ENCODE measurements around the gene FAM72A. TPM values are rescaled to one million over a fixed set of nuclear protein-coding genes. Genes with fewer than 3 reads are reported as not detected.
"Not testable (repeated sequence)": the region's sequence is repeated elsewhere in the genome, so short reads cannot be mapped to it uniquely, and the experiment has no call there.

Gene FAM72A
- total RNA-seq, 2 experiments from 2014 or later = 0.66 to 1.2 TPM

GRCh38 chr1:206234189-206234916 lies 31.7 kb upstream of the FAM72A start:
- H3K27me3 Mint-ChIP-seq; H3K27me3 ChIP-seq (ENCODE audit: control insufficient read depth in 1 of 2, insufficient read depth in 2 of 2, low read length in 2 of 2); DNase-seq; CTCF ChIA-PET; H3K4me3 Mint-ChIP-seq; H3K4me1 Mint-ChIP-seq (ENCODE audit: low read depth); H3K4me3 ChIP-seq (ENCODE audit: low read length); POLR2A ChIA-PET; H3K9me3 ChIP-seq (ENCODE audit: control insufficient read depth in 1 of 2, insufficient read depth in 1 of 2, low read length in 2 of 2); H3K36me3 Mint-ChIP-seq (ENCODE audit: low read depth); H3K4me1 ChIP-seq (ENCODE audit: insufficient read depth, low read length); H3K27ac Mint-ChIP-seq; H3K27ac ChIP-seq (ENCODE audit: low read depth in 1 of 2, low read length in 2 of 2); intact Hi-C loops (cut with DNase I, micrococcal nuclease); H3K36me3 ChIP-seq (ENCODE audit: insufficient read depth, low read length); ATAC-seq (ENCODE audit: poor library complexity); H3K9me3 Mint-ChIP-seq: not testable (repeated sequence)

DNA sequence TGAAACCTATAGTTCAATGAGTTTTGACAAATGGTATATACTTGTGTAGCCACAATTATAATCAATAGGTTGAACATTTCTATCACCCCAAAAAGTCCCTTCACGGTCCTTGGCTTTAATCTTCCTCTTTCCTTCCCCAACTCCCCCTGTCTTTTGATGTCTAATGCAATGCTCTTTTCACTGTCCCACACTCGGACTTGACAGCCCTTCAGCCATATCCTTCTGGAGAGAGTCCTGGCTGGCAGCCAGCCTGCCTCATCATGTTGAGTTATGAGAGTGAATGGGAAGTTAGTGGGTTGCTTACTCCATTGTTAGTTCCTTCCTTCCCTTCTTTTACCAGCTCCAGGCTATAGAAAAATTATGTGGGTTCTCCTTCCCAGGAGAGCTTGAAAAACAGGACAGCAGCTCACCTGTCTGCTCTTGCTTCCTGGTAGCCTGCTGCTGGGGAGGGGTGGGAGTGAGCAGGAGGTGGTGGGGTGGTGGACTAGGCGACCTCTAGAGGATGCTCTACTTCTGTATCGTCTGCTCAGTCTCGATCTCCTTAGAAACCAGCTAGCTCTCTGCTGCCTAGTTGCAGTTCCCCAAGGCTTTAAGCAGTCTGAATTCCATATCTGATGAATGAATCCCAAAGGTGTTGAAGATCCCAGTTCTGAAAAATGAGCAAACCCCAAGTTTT lies 30.5 kb upstream of the FAM72A start:
- H3K36me3 Mint-ChIP-seq (ENCODE audit: low read depth); H3K4me1 ChIP-seq (ENCODE audit: insufficient read depth, low read length); H3K9me3 Mint-ChIP-seq; H3K27ac ChIP-seq (ENCODE audit: low read depth in 1 of 2, low read length in 2 of 2); POLR2A ChIA-PET; H3K4me1 Mint-ChIP-seq (ENCODE audit: low read depth); DNase-seq; H3K4me3 ChIP-seq (ENCODE audit: low read length); CTCF ChIA-PET; H3K27me3 ChIP-seq (ENCODE audit: control insufficient read depth in 1 of 2, insufficient read depth in 2 of 2, low read length in 2 of 2); H3K36me3 ChIP-seq (ENCODE audit: insufficient read depth, low read length); H3K9me3 ChIP-seq (ENCODE audit: control insufficient read depth in 1 of 2, insufficient read depth in 1 of 2, low read length in 2 of 2); H3K4me3 Mint-ChIP-seq; H3K27me3 Mint-ChIP-seq; intact Hi-C loops (cut with DNase I, micrococcal nuclease); H3K27ac Mint-ChIP-seq: not testable (repeated sequence)
- ATAC-seq (ENCODE audit: poor library complexity) = peak; percentile 62

GRCh38 chr1:206231989-206232388 lies 29.4 kb upstream of the FAM72A start:
- H3K27ac Mint-ChIP-seq; DNase-seq; intact Hi-C loops (cut with DNase I, micrococcal nuclease); H3K4me3 Mint-ChIP-seq; H3K4me1 Mint-ChIP-seq (ENCODE audit: low read depth); H3K9me3 ChIP-seq (ENCODE audit: control insufficient read depth in 1 of 2, insufficient read depth in 1 of 2, low read length in 2 of 2); H3K4me3 ChIP-seq (ENCODE audit: low read length); CTCF ChIA-PET; H3K36me3 Mint-ChIP-seq (ENCODE audit: low read depth); H3K4me1 ChIP-seq (ENCODE audit: insufficient read depth, low read length); ATAC-seq (ENCODE audit: poor library complexity); H3K27me3 Mint-ChIP-seq; H3K36me3 ChIP-seq (ENCODE audit: insufficient read depth, low read length); H3K27me3 ChIP-seq (ENCODE audit: control insufficient read depth in 1 of 2, insufficient read depth in 2 of 2, low read length in 2 of 2); H3K27ac ChIP-seq (ENCODE audit: low read depth in 1 of 2, low read length in 2 of 2); H3K9me3 Mint-ChIP-seq; POLR2A ChIA-PET: not testable (repeated sequence)

DNA sequence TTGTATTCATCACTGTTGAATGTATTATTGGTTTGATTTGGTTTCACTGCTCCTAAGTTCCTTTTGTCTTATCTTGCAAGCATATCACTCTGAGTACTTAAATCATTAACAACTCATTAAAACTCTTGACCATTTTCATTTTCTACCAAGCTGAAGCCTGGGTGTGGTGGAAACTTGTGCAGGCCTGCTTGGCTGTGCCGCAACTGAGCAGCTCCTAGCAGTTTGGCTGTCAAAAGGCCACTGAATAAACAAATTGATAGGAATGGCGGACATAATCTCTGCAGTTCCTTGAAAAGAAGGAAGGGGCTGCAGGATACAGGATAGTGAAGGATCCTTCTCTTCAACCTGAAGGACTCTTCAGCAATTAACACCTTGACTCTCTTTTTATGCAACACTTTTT lies 26.6 kb upstream of the FAM72A start:
- H3K4me1 ChIP-seq (ENCODE audit: insufficient read depth, low read length); POLR2A ChIA-PET; H3K27ac Mint-ChIP-seq; H3K36me3 Mint-ChIP-seq (ENCODE audit: low read depth); H3K4me3 ChIP-seq (ENCODE audit: low read length); H3K27me3 Mint-ChIP-seq; H3K9me3 ChIP-seq (ENCODE audit: control insufficient read depth in 1 of 2, insufficient read depth in 1 of 2, low read length in 2 of 2); H3K4me3 Mint-ChIP-seq; H3K36me3 ChIP-seq (ENCODE audit: insufficient read depth, low read length); H3K27me3 ChIP-seq (ENCODE audit: control insufficient read depth in 1 of 2, insufficient read depth in 2 of 2, low read length in 2 of 2); intact Hi-C loops (cut with DNase I, micrococcal nuclease); H3K9me3 Mint-ChIP-seq; DNase-seq; H3K27ac ChIP-seq (ENCODE audit: low read depth in 1 of 2, low read length in 2 of 2); ATAC-seq (ENCODE audit: poor library complexity); CTCF ChIA-PET; H3K4me1 Mint-ChIP-seq (ENCODE audit: low read depth): not testable (repeated sequence)

DNA sequence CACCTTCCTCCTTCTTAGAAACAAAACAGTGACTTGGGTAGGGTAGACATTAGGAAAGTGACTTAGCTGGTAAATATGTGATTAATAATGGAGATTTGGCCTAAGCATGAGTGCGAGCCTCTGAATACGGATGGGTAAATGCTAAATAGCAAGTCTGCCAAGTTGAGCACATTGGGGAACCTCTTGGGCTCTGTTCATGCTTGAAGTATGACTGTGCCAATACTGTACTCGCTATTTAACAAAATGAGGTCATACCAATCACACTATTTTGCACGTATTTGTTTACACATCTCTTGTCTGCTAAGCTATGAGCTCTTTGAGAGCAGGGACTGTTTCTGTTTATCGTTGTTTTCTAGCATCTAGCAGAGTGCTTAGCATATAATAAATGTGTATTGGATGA lies 24.2 kb upstream of the FAM72A start:
- H3K27ac Mint-ChIP-seq; CTCF ChIA-PET; H3K4me1 Mint-ChIP-seq (ENCODE audit: low read depth); ATAC-seq (ENCODE audit: poor library complexity); H3K9me3 ChIP-seq (ENCODE audit: control insufficient read depth in 1 of 2, insufficient read depth in 1 of 2, low read length in 2 of 2); H3K4me3 Mint-ChIP-seq; H3K27me3 Mint-ChIP-seq; intact Hi-C loops (cut with DNase I, micrococcal nuclease); POLR2A ChIA-PET; H3K36me3 Mint-ChIP-seq (ENCODE audit: low read depth); H3K27ac ChIP-seq (ENCODE audit: low read depth in 1 of 2, low read length in 2 of 2); H3K36me3 ChIP-seq (ENCODE audit: insufficient read depth, low read length); H3K27me3 ChIP-seq (ENCODE audit: control insufficient read depth in 1 of 2, insufficient read depth in 2 of 2, low read length in 2 of 2); DNase-seq; H3K9me3 Mint-ChIP-seq; H3K4me1 ChIP-seq (ENCODE audit: insufficient read depth, low read length); H3K4me3 ChIP-seq (ENCODE audit: low read length): not testable (repeated sequence)

GRCh38 chr1:206225386-206225785 lies 22.7 kb upstream of the FAM72A start:
- H3K4me3 Mint-ChIP-seq; H3K36me3 Mint-ChIP-seq (ENCODE audit: low read depth); H3K36me3 ChIP-seq (ENCODE audit: insufficient read depth, low read length); H3K4me3 ChIP-seq (ENCODE audit: low read length); POLR2A ChIA-PET; H3K27me3 ChIP-seq (ENCODE audit: control insufficient read depth in 1 of 2, insufficient read depth in 2 of 2, low read length in 2 of 2); H3K4me1 ChIP-seq (ENCODE audit: insufficient read depth, low read length); H3K9me3 Mint-ChIP-seq; ATAC-seq (ENCODE audit: poor library complexity); H3K27ac Mint-ChIP-seq; intact Hi-C loops (cut with DNase I, micrococcal nuclease); H3K9me3 ChIP-seq (ENCODE audit: control insufficient read depth in 1 of 2, insufficient read depth in 1 of 2, low read length in 2 of 2); H3K4me1 Mint-ChIP-seq (ENCODE audit: low read depth); H3K27ac ChIP-seq (ENCODE audit: low read depth in 1 of 2, low read length in 2 of 2); H3K27me3 Mint-ChIP-seq; CTCF ChIA-PET; DNase-seq: not testable (repeated sequence)

GRCh38 chr1:206224190-206224776 lies 21.6 kb upstream of the FAM72A start:
- H3K4me3 ChIP-seq (ENCODE audit: low read length); H3K27me3 Mint-ChIP-seq; H3K4me1 Mint-ChIP-seq (ENCODE audit: low read depth); H3K27me3 ChIP-seq (ENCODE audit: control insufficient read depth in 1 of 2, insufficient read depth in 2 of 2, low read length in 2 of 2); intact Hi-C loops (cut with DNase I, micrococcal nuclease); H3K36me3 Mint-ChIP-seq (ENCODE audit: low read depth); H3K4me3 Mint-ChIP-seq; H3K9me3 Mint-ChIP-seq; ATAC-seq (ENCODE audit: poor library complexity); DNase-seq; CTCF ChIA-PET; H3K9me3 ChIP-seq (ENCODE audit: control insufficient read depth in 1 of 2, insufficient read depth in 1 of 2, low read length in 2 of 2); H3K4me1 ChIP-seq (ENCODE audit: insufficient read depth, low read length); H3K36me3 ChIP-seq (ENCODE audit: insufficient read depth, low read length); POLR2A ChIA-PET; H3K27ac Mint-ChIP-seq; H3K27ac ChIP-seq (ENCODE audit: low read depth in 1 of 2, low read length in 2 of 2): not testable (repeated sequence)
